Measurements from ENCODE around the gene PLXDC2. TPM values are rescaled to one million over a fixed set of nuclear protein-coding genes. Genes with fewer than 3 reads are reported as not detected.

The PLXDC2 gene
- total RNA-seq, 6 donors from 2014 or later: 39.0 to 129 (median 68.0) TPM

- Histone ChIP-seq H3K9me3 (no peaks in the 10 kb centered on the region), H3K4me1 (no peaks in the 10 kb centered on the region), H3K27ac (no peak overlapping the region), H3K36me3 (no peaks in the 10 kb centered on the region), H3K27me3 (no peaks in the 10 kb centered on the region), H3K4me3 (no peak overlapping the region)
- no peak for DNase-seq
- TF ChIP-seq EP300 (IDR thresholded peaks at IDR 0.05) (no peak), CTCF (IDR thresholded peaks at IDR 0.05) (no peak), POLR2A (IDR thresholded peaks at IDR 0.05) (no peak), POLR2AphosphoS5 (IDR thresholded peaks at IDR 0.05) (no peak)
- no peak for ATAC-seq (ENCODE audit: low FRiP score in 2 of 2)
- WGBS, 2 donors: 29 to 32% methylated on average over 3 of the region's 3 CpGs
Measured at GRCh38 chr10:20059084-20059835, 243.0 kb downstream of the PLXDC2 start.

DNA sequence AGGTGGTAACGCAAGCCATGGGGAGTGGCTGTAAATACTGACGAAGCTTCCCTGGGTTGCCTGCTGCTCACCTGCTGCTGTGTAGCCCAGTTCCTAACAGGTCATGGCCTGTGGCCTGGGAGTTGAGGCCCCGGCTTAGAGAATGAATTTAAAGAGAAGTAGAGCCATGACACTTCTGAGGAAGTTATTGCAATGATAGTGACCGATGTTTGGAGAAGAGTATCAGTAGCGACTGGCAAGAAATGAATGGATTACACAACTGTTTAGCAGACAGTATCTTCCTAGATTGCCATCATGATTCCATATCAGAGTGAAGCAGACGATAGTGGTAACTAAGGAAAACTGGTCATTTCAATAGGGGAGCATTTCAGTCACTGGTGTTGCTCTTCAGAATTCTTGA is 249.6 kb downstream of the PLXDC2 start:
- no peak for DNase-seq
- H3K9me3 ChIP-seq: no peaks in the 10 kb centered on the region
- H3K36me3 ChIP-seq: no peaks in the 10 kb centered on the region
- H3K4me1 ChIP-seq: no peaks in the 10 kb centered on the region
- no peak for TF ChIP-seq POLR2AphosphoS5 (IDR thresholded peaks at IDR 0.05)
- TF ChIP-seq POLR2A (IDR thresholded peaks at IDR 0.05): no peak
- no peak for TF ChIP-seq EP300 (IDR thresholded peaks at IDR 0.05)
- TF ChIP-seq CTCF (IDR thresholded peaks at IDR 0.05): no peak
- 89 to 90% methylated on average over 5 to 6 of the region's 6 CpGs for WGBS, 2 donors
- no peak overlapping the region for H3K27ac ChIP-seq
- no peak overlapping the region for H3K4me3 ChIP-seq
- H3K27me3 ChIP-seq: no peaks in the 10 kb centered on the region
- no peak for ATAC-seq (ENCODE audit: low FRiP score in 2 of 2)

- Histone ChIP-seq H3K4me1 (no peaks in the 10 kb centered on the region), H3K9me3 (no peaks in the 10 kb centered on the region), H3K27ac (no peak overlapping the region), H3K36me3 (no peaks in the 10 kb centered on the region), H3K27me3 (no peaks in the 10 kb centered on the region), H3K4me3 (no peak overlapping the region)
- WGBS, 2 donors: 76 to 90% methylated on average over 2 of the region's 2 CpGs
- ATAC-seq (ENCODE audit: low FRiP score in 2 of 2) (no peak), DNase-seq (no peak)
- TF ChIP-seq POLR2AphosphoS5 (IDR thresholded peaks at IDR 0.05) (no peak), POLR2A (IDR thresholded peaks at IDR 0.05) (no peak), EP300 (IDR thresholded peaks at IDR 0.05) (no peak), CTCF (IDR thresholded peaks at IDR 0.05) (no peak)
Measured at GRCh38 chr10:20073167-20073566, 256.9 kb downstream of the PLXDC2 start.

- DNase-seq (no peak), ATAC-seq (ENCODE audit: low FRiP score in 2 of 2) (no peak)
- Histone ChIP-seq H3K9me3 (no peaks in the 10 kb centered on the region), H3K27ac (no peak overlapping the region), H3K36me3 (no peaks in the 10 kb centered on the region), H3K27me3 (no peaks in the 10 kb centered on the region), H3K4me1 (no peaks in the 10 kb centered on the region), H3K4me3 (no peak overlapping the region)
- TF ChIP-seq POLR2A (IDR thresholded peaks at IDR 0.05): no peak
- no peak for TF ChIP-seq CTCF (IDR thresholded peaks at IDR 0.05)
- TF ChIP-seq POLR2AphosphoS5 (IDR thresholded peaks at IDR 0.05): no peak
- TF ChIP-seq EP300 (IDR thresholded peaks at IDR 0.05): no peak
- 61 to 86% methylated on average over 1 of the region's 1 CpG for WGBS, 2 donors
Measured at GRCh38 chr10:20075713-20076112, 259.5 kb downstream of the PLXDC2 start.

GRCh38 chr10:20084451-20084850 is 268.2 kb downstream of the PLXDC2 start:
- H3K4me1 ChIP-seq: no peaks in the 10 kb centered on the region
- H3K4me3 ChIP-seq: no peak overlapping the region
- no peaks in the 10 kb centered on the region for H3K36me3 ChIP-seq
- TF ChIP-seq POLR2AphosphoS5 (IDR thresholded peaks at IDR 0.05): no peak
- no peak for TF ChIP-seq CTCF (IDR thresholded peaks at IDR 0.05)
- no peak for TF ChIP-seq POLR2A (IDR thresholded peaks at IDR 0.05)
- TF ChIP-seq EP300 (IDR thresholded peaks at IDR 0.05): no peak
- no peaks in the 10 kb centered on the region for H3K27me3 ChIP-seq
- ATAC-seq (ENCODE audit: low FRiP score in 2 of 2) (no peak), DNase-seq (no peak)
- H3K9me3 ChIP-seq: no peaks in the 10 kb centered on the region
- H3K27ac ChIP-seq: no peak overlapping the region
- 81 to 83% methylated on average over 2 of the region's 2 CpGs for WGBS, 2 donors
